Heart left ventricle (tissue), 13 donors: ENCODE measurements around the gene FAM76B.
A peak's percentile ranks its signal among the peaks of the same experiment; 100 is the strongest.

Source experiments
- CTCF ChIP-seq, 12 donors: fragments of 200-600 bp; sonication (generic) in 4 of 12; IDR thresholded peaks; one replicate each; pipeline versions ENCODE4 v1.5.0 to v1.8.0; 2018 to 2022; ENCODE audit warnings: antibody characterized with exemption in 12 of 12, mild to moderate bottlenecking in 5 of 12
- POLR2A ChIP-seq, 2 donors: fragments of 450-650 bp; IDR thresholded peaks; one replicate each; pipeline ENCODE4 v1.6.1; 2017; ENCODE audit warnings: antibody characterized with exemption in 2 of 2, mild to moderate bottlenecking in 2 of 2, moderate library complexity in 2 of 2
- donor health status: ischemic (EF 13 %, LVEDD 7.1; RV severe dilation, severe dysfunction).
- donor health status: DM: no; HTN: yes; CAD: no.
- donor health status: DM: no; HTN: no; CAD: no.
- donor health status: ischemic (EF 25% LVEDD 6.9; RV normal size, moderate dysfunction).
- donor health status: ischemic (EF 25% LVEDD 5.7; RV mildly dilated, moderate dysfunction).
- donor health status: ischemic (EF 35%, LVEDD 5.7; RV mildly dilated, moderate dysfunction).
- donor health status: nonischemic (EF 11% LVEDD 7.7; RV severe dilation, severe dysfunction).
- donor health status: DM: yes; HTN: yes; CAD: no.
- donor health status: PGD.
- donor health status: ischemic (EF 29% LVEDD 5.4; RV normal size, mild dysfunction).
- donor health status: nonischemic (EF 23%, LVEDD 6.1; RV moderate dilation, normal function).

- TF ChIP-seq CTCF (IDR thresholded peaks at IDR 0.05) (peak; percentile 76 to 93 (median 87)), POLR2A (IDR thresholded peaks at IDR 0.05) (no peak)
These were observed 46.3 kb upstream of the FAM76B start for GRCh38 chr11:95835768-95836488.
